Measurements from ENCODE around the gene NELFCD. TPM values are rescaled to one million over a fixed set of nuclear protein-coding genes. Genes with fewer than 3 reads are reported as not detected.

NELFCD gene
- total and polyA plus RNA-seq, 9 of the 15 experiments (the other 6 are each of a cell fraction or from before 2014, with no cell fraction given) = 11.7 to 163 (median 96.5) TPM

DNA sequence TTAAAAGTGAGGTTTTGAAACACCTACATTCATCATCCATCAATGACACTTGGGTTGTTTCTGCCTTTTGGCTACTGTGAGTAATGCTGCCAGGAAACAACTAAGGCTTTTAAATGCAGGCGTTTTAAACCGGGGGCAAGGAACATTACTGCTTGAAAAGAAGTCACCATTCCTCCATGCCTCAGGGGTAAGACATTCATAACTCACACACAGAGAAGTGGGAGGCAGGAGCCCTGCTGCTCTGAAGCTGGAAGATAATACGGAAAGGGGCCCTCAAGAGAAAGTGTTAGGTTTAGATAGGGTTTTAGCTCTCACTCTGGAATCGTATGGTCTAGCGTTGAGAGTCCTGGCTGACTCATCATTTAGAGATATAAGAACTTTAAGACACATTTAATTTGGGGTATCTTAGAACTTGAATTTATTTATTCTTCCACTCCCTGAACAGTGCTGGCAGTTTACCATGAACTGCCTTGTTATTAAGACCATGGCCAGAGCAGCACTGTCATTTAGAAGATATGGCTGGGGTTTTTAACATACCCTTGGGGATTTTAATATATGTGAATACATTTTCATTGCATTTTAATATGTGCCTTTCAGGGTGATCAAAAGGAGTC, 40.0 kb downstream of the NELFCD start (continued):
- no peak for TF ChIP-seq BDP1 (IDR thresholded peaks at IDR 0.05; ENCODE audit: insufficient read depth, insufficient read length)
- TF ChIP-seq, protein P1, sequence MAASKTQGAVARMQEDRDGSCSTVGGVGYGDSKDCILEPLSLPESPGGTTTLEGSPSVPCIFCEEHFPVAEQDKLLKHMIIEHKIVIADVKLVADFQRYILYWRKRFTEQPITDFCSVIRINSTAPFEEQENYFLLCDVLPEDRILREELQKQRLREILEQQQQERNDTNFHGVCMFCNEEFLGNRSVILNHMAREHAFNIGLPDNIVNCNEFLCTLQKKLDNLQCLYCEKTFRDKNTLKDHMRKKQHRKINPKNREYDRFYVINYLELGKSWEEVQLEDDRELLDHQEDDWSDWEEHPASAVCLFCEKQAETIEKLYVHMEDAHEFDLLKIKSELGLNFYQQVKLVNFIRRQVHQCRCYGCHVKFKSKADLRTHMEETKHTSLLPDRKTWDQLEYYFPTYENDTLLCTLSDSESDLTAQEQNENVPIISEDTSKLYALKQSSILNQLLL (CRISPR knock-in tag; IDR thresholded peaks at IDR 0.05; ENCODE audit: borderline replicate concordance) = no peak
- no peak for TF ChIP-seq TFAM (CRISPR knock-in tag; conservative IDR thresholded peaks at IDR 0.05)
- TF ChIP-seq, protein P2, sequence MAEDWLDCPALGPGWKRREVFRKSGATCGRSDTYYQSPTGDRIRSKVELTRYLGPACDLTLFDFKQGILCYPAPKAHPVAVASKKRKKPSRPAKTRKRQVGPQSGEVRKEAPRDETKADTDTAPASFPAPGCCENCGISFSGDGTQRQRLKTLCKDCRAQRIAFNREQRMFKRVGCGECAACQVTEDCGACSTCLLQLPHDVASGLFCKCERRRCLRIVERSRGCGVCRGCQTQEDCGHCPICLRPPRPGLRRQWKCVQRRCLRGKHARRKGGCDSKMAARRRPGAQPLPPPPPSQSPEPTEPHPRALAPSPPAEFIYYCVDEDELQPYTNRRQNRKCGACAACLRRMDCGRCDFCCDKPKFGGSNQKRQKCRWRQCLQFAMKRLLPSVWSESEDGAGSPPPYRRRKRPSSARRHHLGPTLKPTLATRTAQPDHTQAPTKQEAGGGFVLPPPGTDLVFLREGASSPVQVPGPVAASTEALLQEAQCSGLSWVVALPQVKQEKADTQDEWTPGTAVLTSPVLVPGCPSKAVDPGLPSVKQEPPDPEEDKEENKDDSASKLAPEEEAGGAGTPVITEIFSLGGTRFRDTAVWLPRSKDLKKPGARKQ (CRISPR knock-in tag; IDR thresholded peaks at IDR 0.05) = no peak
- TF ChIP-seq ZKSCAN3 (CRISPR knock-in tag; IDR thresholded peaks at IDR 0.05) = no peak

DNA sequence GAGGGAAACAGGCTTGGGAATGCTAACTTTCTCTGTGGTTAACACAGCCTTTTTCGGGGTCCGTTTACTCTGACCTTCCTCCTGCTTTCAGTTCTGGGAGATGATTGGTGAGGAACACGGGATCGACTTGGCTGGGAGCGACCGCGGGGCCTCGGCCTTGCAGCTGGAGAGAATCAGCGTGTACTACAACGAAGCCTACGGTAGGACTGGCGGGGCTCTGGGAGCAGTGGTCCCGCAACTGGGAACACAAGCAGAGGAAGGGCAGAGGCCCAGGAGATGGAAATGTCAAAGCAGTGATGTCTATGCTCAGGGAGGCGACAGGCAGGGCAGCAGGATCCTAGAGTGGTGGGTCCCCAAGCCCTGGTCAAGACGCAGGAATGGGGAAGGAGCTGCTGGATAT, 41.7 kb downstream of the NELFCD start:
- DNase-seq (ENCODE audit: extremely low read depth in 1 of 4, low spot score in 3 of 4) (no peak), ATAC-seq (no peak), FAIRE-seq (no peak)
- H3K4me1 ChIP-seq (replicated peaks in 1 of 2; ENCODE audit: control insufficient read depth in 2 of 2, insufficient read depth in 2 of 2, low read length in 2 of 2) = peaks cover 35 to 40% of the 10 kb centered on the region in 2 experiments
- BruUV-seq (replicated peaks) = no TSS peak
- no peak overlapping the region for H3K4me2 ChIP-seq (ENCODE audit: insufficient read depth, low read length)
- H2AFZ ChIP-seq (ENCODE audit: low read depth, low read length) = no peak overlapping the region
- no peaks in the 10 kb centered on the region for H3K9me1 ChIP-seq (ENCODE audit: control insufficient read depth, insufficient read depth, low read length)
- H3K36me3 ChIP-seq (ENCODE audit: control insufficient read depth, insufficient read depth, low read length) = peaks cover 64% of the 10 kb centered on the region
- ChIA-PET CTCF (ENCODE audit: low intra/inter-chr PET ratio) (no interaction called here), POLR2A (interaction anchor here (0.6 to 4.5 kb wide), 6 partner anchors 8 to 37 kb away, joined by 3 to 31 read pairs (median 4); partner anchors contain the start of gene ATP5F1E)
- H3K79me2 ChIP-seq (ENCODE audit: control insufficient read depth, insufficient read depth, low read length) = peaks cover 85% of the 10 kb centered on the region
- in situ Hi-C loops (cut with MboI) (no loop called here), intact Hi-C loops (cut with micrococcal nuclease) (no loop called here)
- H3K27ac ChIP-seq (ENCODE audit: extremely low read depth, low read depth, low read length) = peak overlapping the region; percentile 96; the same call in 2 of the 3 replicates
- H4K20me1 ChIP-seq (replicated peaks; ENCODE audit: control insufficient read depth, insufficient read depth, low read length) = no peaks in the 10 kb centered on the region; the same call in 1 of the 2 replicates
- no peak overlapping the region for H3K4me3 ChIP-seq
- 92% methylated on average over 15 of the region's 15 CpGs for WGBS (ENCODE audit: insufficient coverage, low coverage, missing lambda C conversion rate)
- no peaks in the 10 kb centered on the region for H3K9me3 ChIP-seq (replicated peaks; ENCODE audit: control insufficient read depth, insufficient read depth, low read depth, low read length)
- H3K9ac ChIP-seq (ENCODE audit: insufficient read depth in 1 of 2, low read depth in 2 of 2, low read length in 2 of 2) = peak overlapping the region in 1 of 2 experiments; percentile 70; a peak in 1 of 4 replicates
- no peaks in the 10 kb centered on the region for H3K27me3 ChIP-seq (ENCODE audit: control insufficient read depth in 2 of 2, insufficient read depth in 2 of 2, low read length in 2 of 2)
- TF ChIP-seq HDAC8 (tag; IDR thresholded peaks at IDR 0.05) (no peak), KLF1 (tag; IDR thresholded peaks at IDR 0.05) (no peak)
- TF ChIP-seq, protein P3, sequence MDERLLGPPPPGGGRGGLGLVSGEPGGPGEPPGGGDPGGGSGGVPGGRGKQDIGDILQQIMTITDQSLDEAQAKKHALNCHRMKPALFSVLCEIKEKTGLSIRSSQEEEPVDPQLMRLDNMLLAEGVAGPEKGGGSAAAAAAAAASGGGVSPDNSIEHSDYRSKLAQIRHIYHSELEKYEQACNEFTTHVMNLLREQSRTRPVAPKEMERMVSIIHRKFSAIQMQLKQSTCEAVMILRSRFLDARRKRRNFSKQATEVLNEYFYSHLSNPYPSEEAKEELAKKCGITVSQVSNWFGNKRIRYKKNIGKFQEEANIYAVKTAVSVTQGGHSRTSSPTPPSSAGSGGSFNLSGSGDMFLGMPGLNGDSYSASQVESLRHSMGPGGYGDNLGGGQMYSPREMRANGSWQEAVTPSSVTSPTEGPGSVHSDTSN (CRISPR knock-in tag; IDR thresholded peaks at IDR 0.05; ENCODE audit: low read depth) = no peak
- TF ChIP-seq, protein P3 (tag; conservative IDR thresholded peaks at IDR 0.05; ENCODE audit: low read depth) = no peak
- TF ChIP-seq, protein P4, sequence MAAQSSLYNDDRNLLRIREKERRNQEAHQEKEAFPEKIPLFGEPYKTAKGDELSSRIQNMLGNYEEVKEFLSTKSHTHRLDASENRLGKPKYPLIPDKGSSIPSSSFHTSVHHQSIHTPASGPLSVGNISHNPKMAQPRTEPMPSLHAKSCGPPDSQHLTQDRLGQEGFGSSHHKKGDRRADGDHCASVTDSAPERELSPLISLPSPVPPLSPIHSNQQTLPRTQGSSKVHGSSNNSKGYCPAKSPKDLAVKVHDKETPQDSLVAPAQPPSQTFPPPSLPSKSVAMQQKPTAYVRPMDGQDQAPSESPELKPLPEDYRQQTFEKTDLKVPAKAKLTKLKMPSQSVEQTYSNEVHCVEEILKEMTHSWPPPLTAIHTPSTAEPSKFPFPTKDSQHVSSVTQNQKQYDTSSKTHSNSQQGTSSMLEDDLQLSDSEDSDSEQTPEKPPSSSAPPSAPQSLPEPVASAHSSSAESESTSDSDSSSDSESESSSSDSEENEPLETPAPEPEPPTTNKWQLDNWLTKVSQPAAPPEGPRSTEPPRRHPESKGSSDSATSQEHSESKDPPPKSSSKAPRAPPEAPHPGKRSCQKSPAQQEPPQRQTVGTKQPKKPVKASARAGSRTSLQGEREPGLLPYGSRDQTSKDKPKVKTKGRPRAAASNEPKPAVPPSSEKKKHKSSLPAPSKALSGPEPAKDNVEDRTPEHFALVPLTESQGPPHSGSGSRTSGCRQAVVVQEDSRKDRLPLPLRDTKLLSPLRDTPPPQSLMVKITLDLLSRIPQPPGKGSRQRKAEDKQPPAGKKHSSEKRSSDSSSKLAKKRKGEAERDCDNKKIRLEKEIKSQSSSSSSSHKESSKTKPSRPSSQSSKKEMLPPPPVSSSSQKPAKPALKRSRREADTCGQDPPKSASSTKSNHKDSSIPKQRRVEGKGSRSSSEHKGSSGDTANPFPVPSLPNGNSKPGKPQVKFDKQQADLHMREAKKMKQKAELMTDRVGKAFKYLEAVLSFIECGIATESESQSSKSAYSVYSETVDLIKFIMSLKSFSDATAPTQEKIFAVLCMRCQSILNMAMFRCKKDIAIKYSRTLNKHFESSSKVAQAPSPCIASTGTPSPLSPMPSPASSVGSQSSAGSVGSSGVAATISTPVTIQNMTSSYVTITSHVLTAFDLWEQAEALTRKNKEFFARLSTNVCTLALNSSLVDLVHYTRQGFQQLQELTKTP (IDR thresholded peaks at IDR 0.05; ENCODE audit: low read depth in 1 of 2, partially characterized antibody in 2 of 2) = no peak
